Ascending aorta (tissue), 2 donors: Measurements from ENCODE around the gene TRIML1. TPM values are rescaled to one million over a fixed set of nuclear protein-coding genes. Genes with fewer than 3 reads are reported as not detected.
"Not testable (repeated sequence)": the region's sequence is repeated elsewhere in the genome, so short reads cannot be mapped to it uniquely, and the experiment has no call there.

Experiments
- DNase-seq, 2 donors: peaks; one replicate each; pipeline ENCODE4 v3.0.0-alpha.2; 2019; ENCODE audit warnings: low spot score in 2 of 2
- H3K27ac ChIP-seq, 2 donors: fragments of 200-600 bp; sonication (generic); one replicate each; pipeline ENCODE4 v1.5.1; 2016 to 2017; ENCODE audit warnings: mild to moderate bottlenecking in 1 of 2
- H3K27me3 ChIP-seq: fragments of 200-600 bp; sonication (generic); one replicate; pipeline ENCODE4 v1.5.1; 2017
- H3K36me3 ChIP-seq, 2 donors: fragments of 200-600 bp; sonication (generic); one replicate each; pipeline ENCODE4 v1.5.1; 2016
- H3K4me1 ChIP-seq, 2 donors: fragments of 200-600 bp; sonication (generic); one replicate each; pipeline ENCODE4 v1.5.1; 2016 to 2017; ENCODE audit warnings: mild to moderate bottlenecking in 1 of 2
- H3K4me3 ChIP-seq, 2 donors: fragments of 200-600 bp; sonication (generic); one replicate each; pipeline ENCODE4 v1.5.1; 2016 to 2017; ENCODE audit warnings: mild to moderate bottlenecking in 1 of 2
- H3K9me3 ChIP-seq, 2 donors: fragments of 200-600 bp; sonication (generic); one replicate each; pipeline ENCODE4 v1.5.1; 2016
- intact Hi-C: fragments of 100-400 bp; cut with DNase I; formaldehyde crosslinking; loops from one replicate; pipeline ENCODE4 v1.15.1; 2023
- total RNA-seq: library from RNA; depleted of rRNA; stranded (reverse); fragments of >200 nt; gene quantifications from one replicate; pipeline ENCODE4 v1.1.0, GENCODE V29; 2016
- TF ChIP-seq, protein P1 (sequence below), 3 experiments: fragments of 200-600 bp in 2 of 3; fragments of 450-650 bp in 1 of 3; sonication (generic) in 2 of 3; IDR thresholded peaks; one replicate each; pipeline ENCODE4 v1.5.1; 2016 to 2019; ENCODE audit warnings: antibody characterized with exemption in 3 of 3, mild to moderate bottlenecking in 1 of 3, moderate library complexity in 1 of 3

Gene TRIML1
- total RNA-seq, 1 donor from 2014 or later: not detected

DNA sequence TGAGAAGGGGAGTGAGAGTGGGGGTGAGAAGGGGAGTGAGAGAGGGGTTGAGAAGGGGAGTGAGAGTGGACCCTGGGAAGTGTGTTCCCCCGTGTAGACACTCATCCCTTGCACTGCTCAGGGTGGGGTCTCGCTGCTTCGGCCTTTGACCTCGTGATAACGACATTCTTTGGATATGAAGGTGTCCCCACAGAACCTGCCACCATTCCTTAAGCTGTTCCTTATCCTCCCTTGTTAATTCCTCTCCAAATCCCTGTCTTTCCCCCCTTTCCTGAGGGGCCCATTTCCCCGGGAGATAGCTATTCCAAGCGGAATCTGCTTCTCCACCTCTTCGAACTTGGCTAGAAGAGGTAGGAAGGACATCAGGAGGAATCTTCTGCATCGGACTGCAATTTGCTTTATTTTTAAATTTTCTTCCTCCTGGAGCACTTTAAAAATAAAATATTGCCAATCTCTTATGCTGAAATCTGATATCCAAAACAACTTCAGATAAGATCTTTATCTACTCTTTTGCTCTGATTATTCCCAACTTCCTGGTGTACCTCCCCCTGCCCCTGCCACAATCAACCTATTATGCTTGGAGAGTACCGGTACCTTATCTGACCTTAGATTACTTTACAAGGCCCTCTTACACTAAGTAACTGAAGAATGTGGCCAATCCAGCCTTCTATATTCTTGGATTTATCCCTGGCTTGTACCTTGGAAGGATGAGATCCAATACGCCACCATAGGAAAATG lies 15.6 kb downstream of the TRIML1 start:
- Histone ChIP-seq H3K36me3 (no peaks in the 10 kb centered on the region), H3K27ac (no peak overlapping the region), H3K4me1 (no peaks in the 10 kb centered on the region), H3K9me3 (peaks cover 0 to 13% of the 10 kb centered on the region in 2 donors), H3K4me3 (no peak overlapping the region), H3K27me3 (no peaks in the 10 kb centered on the region)
- intact Hi-C loops: no loop called here
- TF ChIP-seq, protein P1, sequence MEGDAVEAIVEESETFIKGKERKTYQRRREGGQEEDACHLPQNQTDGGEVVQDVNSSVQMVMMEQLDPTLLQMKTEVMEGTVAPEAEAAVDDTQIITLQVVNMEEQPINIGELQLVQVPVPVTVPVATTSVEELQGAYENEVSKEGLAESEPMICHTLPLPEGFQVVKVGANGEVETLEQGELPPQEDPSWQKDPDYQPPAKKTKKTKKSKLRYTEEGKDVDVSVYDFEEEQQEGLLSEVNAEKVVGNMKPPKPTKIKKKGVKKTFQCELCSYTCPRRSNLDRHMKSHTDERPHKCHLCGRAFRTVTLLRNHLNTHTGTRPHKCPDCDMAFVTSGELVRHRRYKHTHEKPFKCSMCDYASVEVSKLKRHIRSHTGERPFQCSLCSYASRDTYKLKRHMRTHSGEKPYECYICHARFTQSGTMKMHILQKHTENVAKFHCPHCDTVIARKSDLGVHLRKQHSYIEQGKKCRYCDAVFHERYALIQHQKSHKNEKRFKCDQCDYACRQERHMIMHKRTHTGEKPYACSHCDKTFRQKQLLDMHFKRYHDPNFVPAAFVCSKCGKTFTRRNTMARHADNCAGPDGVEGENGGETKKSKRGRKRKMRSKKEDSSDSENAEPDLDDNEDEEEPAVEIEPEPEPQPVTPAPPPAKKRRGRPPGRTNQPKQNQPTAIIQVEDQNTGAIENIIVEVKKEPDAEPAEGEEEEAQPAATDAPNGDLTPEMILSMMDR (IDR thresholded peaks at IDR 0.05): no peak
- DNase-seq: no peak

DNA sequence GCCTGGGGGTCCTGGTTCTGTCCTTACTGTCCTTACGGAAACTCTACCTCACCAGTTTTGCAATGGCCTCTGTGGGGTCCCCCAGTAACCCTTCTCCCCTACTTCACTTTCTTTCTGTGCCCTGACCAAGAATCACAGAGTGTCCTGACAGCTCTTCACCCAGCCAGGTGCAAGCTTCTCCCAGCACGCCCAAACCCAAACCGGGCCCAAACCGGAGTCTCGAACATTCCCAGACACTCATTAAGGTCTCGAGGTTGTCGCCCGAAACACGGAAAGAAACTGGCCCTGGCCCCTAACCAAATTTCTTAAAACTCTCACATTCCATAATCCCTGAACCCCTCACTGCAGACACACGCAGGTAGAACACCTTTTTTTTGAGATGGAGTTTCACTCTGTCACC lies 19.1 kb downstream of the TRIML1 start:
- no peak for DNase-seq
- no peak overlapping the region for H3K4me3 ChIP-seq
- no peaks in the 10 kb centered on the region for H3K27me3 ChIP-seq
- no peak overlapping the region for H3K27ac ChIP-seq
- intact Hi-C loops: no loop called here
- no peaks in the 10 kb centered on the region for H3K4me1 ChIP-seq
- no peaks in the 10 kb centered on the region for H3K36me3 ChIP-seq
- peaks cover 0 to 13% of the 10 kb centered on the region in 2 donors for H3K9me3 ChIP-seq
- TF ChIP-seq, protein P1 (IDR thresholded peaks at IDR 0.05): no peak

DNA sequence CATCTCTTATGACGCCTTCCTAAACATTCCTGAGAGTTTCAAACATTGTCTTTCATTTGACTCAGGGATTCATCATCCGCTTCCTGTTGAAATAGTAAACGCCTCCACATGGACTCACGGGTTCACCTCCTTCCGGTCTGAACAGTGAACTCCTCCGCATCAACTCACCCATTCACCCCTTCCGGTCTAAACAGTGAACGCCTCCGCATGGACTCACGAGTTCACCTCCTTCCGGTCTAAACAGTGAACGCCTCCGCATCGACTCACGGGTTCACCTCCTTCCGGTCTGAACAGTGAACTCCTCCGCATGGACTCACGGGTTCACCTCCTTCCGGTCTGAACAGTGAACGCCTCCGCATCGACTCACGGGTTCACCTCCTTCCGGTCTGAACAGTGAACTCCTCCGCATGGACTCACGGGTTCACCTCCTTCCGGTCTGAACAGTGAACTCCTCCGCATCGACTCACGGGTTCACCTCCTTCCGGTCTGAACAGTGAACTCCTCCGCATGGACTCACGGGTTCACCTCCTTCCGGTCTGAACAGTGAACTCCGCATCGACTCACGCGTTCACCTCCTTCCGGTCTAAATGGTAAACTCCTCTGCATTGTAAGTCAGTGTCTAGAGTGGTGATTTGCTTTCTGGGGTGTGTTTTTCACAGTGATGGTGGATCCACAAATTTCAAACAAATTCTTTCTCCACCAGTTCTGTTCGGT lies 20.4 kb downstream of the TRIML1 start:
- DNase-seq, H3K36me3 ChIP-seq, intact Hi-C loops, H3K27me3 ChIP-seq, H3K4me1 ChIP-seq, H3K27ac ChIP-seq, H3K4me3 ChIP-seq: not testable (repeated sequence)
- H3K9me3 ChIP-seq: peaks cover 0 to 12% of the 10 kb centered on the region in 2 donors

DNA sequence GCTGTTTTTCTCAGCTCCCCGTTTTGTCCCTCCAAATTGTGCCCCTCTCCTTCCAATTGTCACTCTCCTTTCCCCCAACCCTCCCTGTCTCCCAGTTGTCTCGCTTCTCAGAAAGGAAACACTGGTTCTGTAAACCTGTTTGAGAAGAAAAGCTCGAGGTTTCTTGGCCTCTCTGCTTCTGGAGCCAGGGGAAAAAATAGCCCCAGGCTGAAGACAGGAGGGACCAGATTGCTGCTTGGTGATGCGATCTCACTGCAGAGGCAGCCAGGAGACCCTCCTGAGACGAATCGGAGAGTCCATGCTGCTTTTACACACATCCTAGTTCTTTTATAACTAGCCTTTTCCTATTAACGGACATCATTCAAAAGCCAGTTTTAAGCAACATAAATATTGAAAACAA lies 21.2 kb downstream of the TRIML1 start:
- Histone ChIP-seq H3K27ac (no peak overlapping the region), H3K9me3 (peaks cover 0 to 4% of the 10 kb centered on the region in 2 donors), H3K27me3 (no peaks in the 10 kb centered on the region), H3K36me3 (no peaks in the 10 kb centered on the region), H3K4me1 (no peaks in the 10 kb centered on the region), H3K4me3 (no peak overlapping the region)
- TF ChIP-seq, protein P1 (IDR thresholded peaks at IDR 0.05): no peak
- DNase-seq: no peak
- intact Hi-C loops: no loop called here

DNA sequence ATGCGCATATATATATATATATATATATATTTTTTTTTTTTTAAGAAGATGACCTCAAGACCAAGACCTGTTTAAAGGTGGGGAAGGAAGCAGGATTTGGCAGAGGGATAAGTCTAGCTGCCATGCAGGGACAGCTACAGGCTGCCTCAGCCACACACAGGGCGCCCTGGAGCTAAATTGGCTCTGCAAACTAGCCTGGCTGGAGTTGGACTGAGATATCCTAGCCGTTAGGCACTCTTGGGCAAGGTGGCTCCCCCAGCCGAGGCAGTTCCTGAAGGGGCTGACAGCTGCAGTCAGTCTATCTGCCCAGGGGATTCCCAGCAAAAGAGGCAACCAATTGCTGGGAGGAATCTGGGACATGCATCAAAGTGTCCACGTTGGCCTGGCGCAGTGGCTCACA lies 21.9 kb downstream of the TRIML1 start:
- Histone ChIP-seq H3K4me3 (no peak overlapping the region), H3K36me3 (no peaks in the 10 kb centered on the region), H3K4me1 (no peaks in the 10 kb centered on the region), H3K27me3 (no peaks in the 10 kb centered on the region), H3K27ac (no peak overlapping the region), H3K9me3 (no peaks in the 10 kb centered on the region)
- TF ChIP-seq, protein P1 (IDR thresholded peaks at IDR 0.05): no peak
- DNase-seq: no peak
- intact Hi-C loops: no loop called here

DNA sequence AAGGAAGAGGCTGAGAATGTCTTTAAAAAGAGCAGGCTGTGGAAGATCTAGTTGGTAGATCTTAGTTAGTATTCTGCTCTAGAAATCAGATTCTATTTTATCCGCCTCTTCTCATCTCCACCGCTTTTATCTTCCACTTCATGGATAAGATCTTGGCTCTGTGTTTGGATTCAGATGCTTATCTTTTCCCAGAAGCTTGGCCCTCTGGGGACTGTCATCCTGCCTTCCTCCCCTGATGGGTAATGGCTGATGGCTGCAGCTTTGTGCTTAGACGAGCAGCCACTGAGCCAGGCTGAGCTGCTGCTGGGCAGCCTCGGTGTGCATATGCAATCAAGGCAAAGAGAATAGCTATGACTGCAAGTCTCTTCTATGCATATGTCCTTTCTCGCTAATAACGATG lies 23.5 kb downstream of the TRIML1 start:
- Histone ChIP-seq H3K27ac (no peak overlapping the region), H3K27me3 (no peaks in the 10 kb centered on the region), H3K4me1 (no peaks in the 10 kb centered on the region), H3K9me3 (no peaks in the 10 kb centered on the region), H3K36me3 (no peaks in the 10 kb centered on the region), H3K4me3 (no peak overlapping the region)
- intact Hi-C loops: no loop called here
- no peak for DNase-seq
- TF ChIP-seq, protein P1 (IDR thresholded peaks at IDR 0.05): no peak
